Measurements from ENCODE around the gene INSIG1. TPM values are rescaled to one million over a fixed set of nuclear protein-coding genes. Genes with fewer than 3 reads are reported as not detected.

The INSIG1 gene
- total RNA-seq, 1 donor from 2014 or later, result 197 TPM

- H3K4me1 Mint-ChIP-seq (ENCODE audit: low read depth), result peaks cover 12% of the 10 kb centered on the region
- no peaks in the 10 kb centered on the region for H3K9me3 Mint-ChIP-seq
- peak; percentile 75 for DNase-seq (ENCODE audit: low spot score)
- H3K36me3 Mint-ChIP-seq (ENCODE audit: low read depth), result no peaks in the 10 kb centered on the region
- intact Hi-C loops (cut with micrococcal nuclease), result loop anchor here (1.0 kb wide), 5 partner anchors 46 to 417 kb away; partner anchors contain the start of gene PAXIP1
- peaks cover 19% of the 10 kb centered on the region for H3K27me3 Mint-ChIP-seq (ENCODE audit: low read depth)
- H3K4me3 Mint-ChIP-seq (ENCODE audit: low read depth), result peak overlapping the region; percentile 68
- H3K27ac Mint-ChIP-seq, result no peak overlapping the region
Observed at GRCh38 chr7:155344618-155345433, 47.1 kb downstream of the INSIG1 start.

GRCh38 chr7:155345490-155345889 is 47.8 kb downstream of the INSIG1 start:
- intact Hi-C loops (cut with micrococcal nuclease), result loop anchor here (1.0 kb wide), 3 partner anchors 46 to 417 kb away; no protein-coding TSS in a partner anchor
- Mint-ChIP-seq H3K4me1 (ENCODE audit: low read depth) (peaks cover 12% of the 10 kb centered on the region), H3K9me3 (no peaks in the 10 kb centered on the region), H3K4me3 (ENCODE audit: low read depth) (peak overlapping the region; percentile 68), H3K27ac (no peak overlapping the region), H3K36me3 (ENCODE audit: low read depth) (no peaks in the 10 kb centered on the region), H3K27me3 (ENCODE audit: low read depth) (peaks cover 18% of the 10 kb centered on the region)
- no peak for DNase-seq (ENCODE audit: low spot score)

- H3K4me3 Mint-ChIP-seq (ENCODE audit: low read depth), result no peak overlapping the region
- no peaks in the 10 kb centered on the region for H3K36me3 Mint-ChIP-seq (ENCODE audit: low read depth)
- H3K4me1 Mint-ChIP-seq (ENCODE audit: low read depth), result peaks cover 12% of the 10 kb centered on the region
- peaks cover 13% of the 10 kb centered on the region for H3K27me3 Mint-ChIP-seq (ENCODE audit: low read depth)
- H3K27ac Mint-ChIP-seq, result no peak overlapping the region
- intact Hi-C loops (cut with micrococcal nuclease), result no loop called here
- no peaks in the 10 kb centered on the region for H3K9me3 Mint-ChIP-seq
- DNase-seq (ENCODE audit: low spot score), result no peak
Observed at GRCh38 chr7:155346285-155346684, 48.6 kb downstream of the INSIG1 start.

GRCh38 chr7:155348806-155349205 is 51.1 kb downstream of the INSIG1 start:
- intact Hi-C loops (cut with micrococcal nuclease), result no loop called here
- peaks cover 7% of the 10 kb centered on the region for H3K4me1 Mint-ChIP-seq (ENCODE audit: low read depth)
- no peak overlapping the region for H3K4me3 Mint-ChIP-seq (ENCODE audit: low read depth)
- DNase-seq (ENCODE audit: low spot score), result no peak
- no peaks in the 10 kb centered on the region for H3K9me3 Mint-ChIP-seq
- no peak overlapping the region for H3K27ac Mint-ChIP-seq
- H3K36me3 Mint-ChIP-seq (ENCODE audit: low read depth), result no peaks in the 10 kb centered on the region
- no peaks in the 10 kb centered on the region for H3K27me3 Mint-ChIP-seq (ENCODE audit: low read depth)

- Mint-ChIP-seq H3K9me3 (peaks cover 5% of the 10 kb centered on the region), H3K4me3 (ENCODE audit: low read depth) (no peak overlapping the region), H3K4me1 (ENCODE audit: low read depth) (peaks cover 7% of the 10 kb centered on the region), H3K27ac (no peak overlapping the region), H3K27me3 (ENCODE audit: low read depth) (no peaks in the 10 kb centered on the region), H3K36me3 (ENCODE audit: low read depth) (no peaks in the 10 kb centered on the region)
- DNase-seq (ENCODE audit: low spot score), result no peak
- intact Hi-C loops (cut with micrococcal nuclease), result no loop called here
Observed at GRCh38 chr7:155349601-155350331, 52.1 kb downstream of the INSIG1 start.

GRCh38 chr7:155351120-155351870 is 53.6 kb downstream of the INSIG1 start:
- no peaks in the 10 kb centered on the region for H3K36me3 Mint-ChIP-seq (ENCODE audit: low read depth)
- no peaks in the 10 kb centered on the region for H3K27me3 Mint-ChIP-seq (ENCODE audit: low read depth)
- H3K27ac Mint-ChIP-seq, result no peak overlapping the region
- intact Hi-C loops (cut with micrococcal nuclease), result no loop called here
- DNase-seq (ENCODE audit: low spot score), result no peak
- H3K4me3 Mint-ChIP-seq (ENCODE audit: low read depth), result no peak overlapping the region
- no peaks in the 10 kb centered on the region for H3K4me1 Mint-ChIP-seq (ENCODE audit: low read depth)
- peaks cover 6% of the 10 kb centered on the region for H3K9me3 Mint-ChIP-seq

- H3K4me1 Mint-ChIP-seq (ENCODE audit: low read depth), result peaks cover 2% of the 10 kb centered on the region
- DNase-seq (ENCODE audit: low spot score), result no peak
- H3K27me3 Mint-ChIP-seq (ENCODE audit: low read depth), result peaks cover 4% of the 10 kb centered on the region
- peaks cover 6% of the 10 kb centered on the region for H3K9me3 Mint-ChIP-seq
- H3K4me3 Mint-ChIP-seq (ENCODE audit: low read depth), result no peak overlapping the region
- intact Hi-C loops (cut with micrococcal nuclease), result no loop called here
- no peaks in the 10 kb centered on the region for H3K36me3 Mint-ChIP-seq (ENCODE audit: low read depth)
- H3K27ac Mint-ChIP-seq, result no peak overlapping the region
Observed at GRCh38 chr7:155352076-155352752, 54.5 kb downstream of the INSIG1 start.

GRCh38 chr7:155352753-155353115 is 55.1 kb downstream of the INSIG1 start:
- intact Hi-C loops (cut with micrococcal nuclease), result no loop called here
- no peak overlapping the region for H3K4me3 Mint-ChIP-seq (ENCODE audit: low read depth)
- peaks cover 6% of the 10 kb centered on the region for H3K9me3 Mint-ChIP-seq
- H3K27ac Mint-ChIP-seq, result no peak overlapping the region
- peaks cover 4% of the 10 kb centered on the region for H3K27me3 Mint-ChIP-seq (ENCODE audit: low read depth)
- H3K36me3 Mint-ChIP-seq (ENCODE audit: low read depth), result no peaks in the 10 kb centered on the region
- H3K4me1 Mint-ChIP-seq (ENCODE audit: low read depth), result peaks cover 2% of the 10 kb centered on the region
- DNase-seq (ENCODE audit: low spot score), result no peak

- DNase-seq (ENCODE audit: low spot score), result no peak
- peaks cover 2% of the 10 kb centered on the region for H3K4me1 Mint-ChIP-seq (ENCODE audit: low read depth)
- H3K27ac Mint-ChIP-seq, result no peak overlapping the region
- no peak overlapping the region for H3K4me3 Mint-ChIP-seq (ENCODE audit: low read depth)
- intact Hi-C loops (cut with micrococcal nuclease), result no loop called here
- H3K9me3 Mint-ChIP-seq, result peaks cover 6% of the 10 kb centered on the region
- H3K36me3 Mint-ChIP-seq (ENCODE audit: low read depth), result no peaks in the 10 kb centered on the region
- peaks cover 4% of the 10 kb centered on the region for H3K27me3 Mint-ChIP-seq (ENCODE audit: low read depth)
Observed at GRCh38 chr7:155353256-155353897, 55.7 kb downstream of the INSIG1 start.

GRCh38 chr7:155354371-155355048 is 56.8 kb downstream of the INSIG1 start:
- H3K27me3 Mint-ChIP-seq (ENCODE audit: low read depth), result peaks cover 4% of the 10 kb centered on the region
- H3K36me3 Mint-ChIP-seq (ENCODE audit: low read depth), result no peaks in the 10 kb centered on the region
- no peak overlapping the region for H3K27ac Mint-ChIP-seq
- no peak overlapping the region for H3K4me3 Mint-ChIP-seq (ENCODE audit: low read depth)
- H3K9me3 Mint-ChIP-seq, result peaks cover 6% of the 10 kb centered on the region
- DNase-seq (ENCODE audit: low spot score), result no peak
- H3K4me1 Mint-ChIP-seq (ENCODE audit: low read depth), result peaks cover 2% of the 10 kb centered on the region
- intact Hi-C loops (cut with micrococcal nuclease), result no loop called here

- intact Hi-C loops (cut with micrococcal nuclease), result no loop called here
- Mint-ChIP-seq H3K27ac (no peak overlapping the region), H3K36me3 (ENCODE audit: low read depth) (no peaks in the 10 kb centered on the region), H3K4me1 (ENCODE audit: low read depth) (peaks cover 2% of the 10 kb centered on the region), H3K9me3 (peaks cover 6% of the 10 kb centered on the region), H3K4me3 (ENCODE audit: low read depth) (no peak overlapping the region), H3K27me3 (ENCODE audit: low read depth) (peaks cover 5% of the 10 kb centered on the region)
- no peak for DNase-seq (ENCODE audit: low spot score)
Observed at GRCh38 chr7:155355176-155355575, 57.5 kb downstream of the INSIG1 start.

All from activated T-helper 2 cell treated with anti-CD3 and anti-CD28 coated beads, Interferon-gamma antibody, Interleukin-2, Interleukin-4, amounts not matched to agents 10 μg/mL and 5 μg/mL and 100 μg/mL, durations not matched to agents 14 hours and 24 hours and 36 hours (primary cell).